Stomach (tissue), 9 donors: ENCODE data around the gene GABBR2. TPM values are rescaled to one million over a fixed set of nuclear protein-coding genes. Genes with fewer than 3 reads are reported as not detected.

Experiments
- DNase-seq, 2 donors: peaks; one replicate each; pipeline versions ENCODE4 v3.0.0 to v3.0.0-alpha.2; 2013 to 2019
- H3K27ac ChIP-seq, 5 donors: fragments of 200-600 bp in 4 of 5; sonication (generic) in 4 of 5; one replicate each; pipeline ENCODE4 v1.5.1; 2013 to 2019; ENCODE audit warnings: mild to moderate bottlenecking in 1 of 5, moderate library complexity in 1 of 5
- H3K27me3 ChIP-seq, 3 donors: fragments of 200-600 bp; sonication (generic); one replicate each; pipeline ENCODE4 v1.5.1; 2017 to 2019; ENCODE audit warnings: mixed run types in 1 of 3
- H3K36me3 ChIP-seq, 4 donors: fragments of 200-600 bp; sonication (generic); 1 replicate in 3 of 4; 2 replicates in 1 of 4; pipeline ENCODE4 v1.5.1; 2016 to 2019
- H3K4me1 ChIP-seq, 4 donors: fragments of 200-600 bp; sonication (generic); one replicate each; pipeline ENCODE4 v1.5.1; 2016 to 2019
- H3K4me3 ChIP-seq, 4 donors: fragments of 200-600 bp; sonication (generic) in 3 of 4; one replicate each; pipeline ENCODE4 v1.5.1; 2016 to 2019; ENCODE audit warnings: mild to moderate bottlenecking in 1 of 4
- H3K9me3 ChIP-seq, 4 donors: fragments of 200-600 bp; sonication (generic); one replicate each; pipeline ENCODE4 v1.5.1; 2016 to 2019
- EP300 ChIP-seq: sonication (generic); formaldehyde crosslinking; IDR thresholded peaks from one replicate; pipeline ENCODE4 v1.6.1; 2017; ENCODE audit warnings: antibody characterized with exemption
- POLR2A ChIP-seq, 4 donors: fragments of 450-650 bp; IDR thresholded peaks; one replicate each; pipeline ENCODE4 v1.6.1; 2016; ENCODE audit warnings: antibody characterized with exemption in 4 of 4, control low read depth in 2 of 4, mild to moderate bottlenecking in 1 of 4, moderate library complexity in 1 of 4
- POLR2AphosphoS5 ChIP-seq, 3 donors: sonication (generic); formaldehyde crosslinking; IDR thresholded peaks; one replicate each; pipeline ENCODE4 v1.6.1; 2016; ENCODE audit warnings: antibody characterized with exemption in 3 of 3
- WGBS, 5 donors: extraction: QIAGEN DNeasy Blood & Tissue Kit in 3 of 5; methylation state at CpG; one replicate each; pipeline versions ENCODE4 v1.1.5 to v1.1.7; 2013 to 2018; 5-methylcytosine and 5-hydroxymethylcytosine counted together
- intact Hi-C: fragments of 100-400 bp; cut with DNase I; formaldehyde crosslinking; loops from one replicate; pipeline ENCODE4 v1.15.1; 2023; ENCODE audit warnings: low total_unique reads
- polyA plus RNA-seq, 3 donors: library from polyadenylated mRNA; stranded (reverse); fragments of 200-250 nt; gene quantifications; one replicate each; pipeline ENCODE4 v1.2.3, GENCODE V29; 2013
- total RNA-seq, 5 donors: library from RNA; depleted of rRNA; stranded (reverse); fragments of >200 nt; gene quantifications; one replicate each; pipeline versions ENCODE4 v1.1.0 to v1.2.3, GENCODE V29; 2014 to 2016
- TF ChIP-seq, protein P1 (sequence below), 7 experiments: fragments of 450-650 bp in 4 of 7; fragments of 200-600 bp in 3 of 7; sonication (generic) in 3 of 7; IDR thresholded peaks; one replicate each; pipeline ENCODE4 v1.5.1; 2016 to 2019; ENCODE audit warnings: antibody characterized with exemption in 7 of 7, control low read depth in 2 of 7, mild to moderate bottlenecking in 1 of 7
- donor health status: healthy with polysubstance abuse.
- donor health status: Bipolar disorder and iron deficiency.
- donor health status: healthy.

GABBR2 gene
- total and polyA plus RNA-seq, 8 donors, result 0.06 to 0.55 (median 0.08) TPM; not detected in 5

DNA sequence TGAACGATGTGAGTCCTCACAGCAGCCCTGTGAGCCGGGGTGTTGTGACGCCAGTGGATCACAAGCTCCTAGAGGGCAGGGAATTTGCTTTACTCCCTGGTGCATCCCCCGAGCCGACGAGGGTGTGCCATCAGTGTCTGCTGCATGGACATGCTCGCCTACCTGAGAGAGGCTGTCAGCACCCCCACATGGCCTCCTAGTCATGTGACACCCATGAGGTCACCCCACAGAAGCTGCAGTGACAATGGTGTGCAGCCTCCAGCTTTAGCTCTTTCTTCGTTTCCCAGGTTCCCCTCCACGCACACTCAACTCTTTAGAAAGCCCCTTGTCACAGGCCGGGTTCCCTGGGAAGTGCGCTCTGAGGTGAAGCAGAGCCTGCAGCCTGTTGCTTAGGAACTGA, 19.8 kb upstream of the GABBR2 start:
- DNase-seq, result no peak
- Histone ChIP-seq H3K4me1 (no peaks in the 10 kb centered on the region), H3K36me3 (peaks cover 0 to 11% (median 9%) of the 10 kb centered on the region in 4 donors), H3K27ac (no peak overlapping the region), H3K27me3 (peaks cover 0 to 22% (median 9%) of the 10 kb centered on the region in 3 donors), H3K9me3 (peaks cover 0 to 11% (median 5%) of the 10 kb centered on the region in 4 donors), H3K4me3 (no peak overlapping the region)
- TF ChIP-seq, protein P1, sequence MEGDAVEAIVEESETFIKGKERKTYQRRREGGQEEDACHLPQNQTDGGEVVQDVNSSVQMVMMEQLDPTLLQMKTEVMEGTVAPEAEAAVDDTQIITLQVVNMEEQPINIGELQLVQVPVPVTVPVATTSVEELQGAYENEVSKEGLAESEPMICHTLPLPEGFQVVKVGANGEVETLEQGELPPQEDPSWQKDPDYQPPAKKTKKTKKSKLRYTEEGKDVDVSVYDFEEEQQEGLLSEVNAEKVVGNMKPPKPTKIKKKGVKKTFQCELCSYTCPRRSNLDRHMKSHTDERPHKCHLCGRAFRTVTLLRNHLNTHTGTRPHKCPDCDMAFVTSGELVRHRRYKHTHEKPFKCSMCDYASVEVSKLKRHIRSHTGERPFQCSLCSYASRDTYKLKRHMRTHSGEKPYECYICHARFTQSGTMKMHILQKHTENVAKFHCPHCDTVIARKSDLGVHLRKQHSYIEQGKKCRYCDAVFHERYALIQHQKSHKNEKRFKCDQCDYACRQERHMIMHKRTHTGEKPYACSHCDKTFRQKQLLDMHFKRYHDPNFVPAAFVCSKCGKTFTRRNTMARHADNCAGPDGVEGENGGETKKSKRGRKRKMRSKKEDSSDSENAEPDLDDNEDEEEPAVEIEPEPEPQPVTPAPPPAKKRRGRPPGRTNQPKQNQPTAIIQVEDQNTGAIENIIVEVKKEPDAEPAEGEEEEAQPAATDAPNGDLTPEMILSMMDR (IDR thresholded peaks at IDR 0.05), result no peak
- TF ChIP-seq POLR2AphosphoS5 (IDR thresholded peaks at IDR 0.05) (no peak), EP300 (no peak), POLR2A (IDR thresholded peaks at IDR 0.05) (no peak)
- intact Hi-C loops, result no loop called here
- 85 to 90% (median 89%) methylated on average over 9 to 11 of the region's 11 CpGs for WGBS, 5 donors

DNA sequence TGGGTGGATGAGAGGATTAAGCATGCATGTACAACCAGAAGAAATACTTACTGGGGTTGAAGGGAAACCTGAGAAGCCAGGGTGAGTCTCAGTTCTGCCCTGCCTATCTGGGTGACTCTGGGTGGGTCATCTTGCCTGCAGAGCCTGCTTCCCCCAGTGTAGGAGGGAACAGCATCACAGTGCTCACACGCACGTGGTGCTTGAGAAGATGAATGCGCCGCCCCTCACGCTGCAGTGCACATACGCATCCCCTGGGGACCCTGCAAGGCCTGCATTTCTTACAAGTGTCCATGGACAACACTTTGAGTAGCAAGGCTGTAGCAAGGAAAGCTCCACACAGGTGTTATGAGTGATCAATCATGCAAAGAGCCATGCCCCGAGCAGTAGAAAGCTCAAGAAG, 18.7 kb upstream of the GABBR2 start:
- WGBS, 5 donors, result 60 to 80% (median 65%) methylated on average over 6 to 7 of the region's 7 CpGs
- Histone ChIP-seq H3K36me3 (peaks cover 0 to under 1% (median 0%) of the 10 kb centered on the region in 4 donors), H3K9me3 (peaks cover 0 to 17% (median 9%) of the 10 kb centered on the region in 4 donors), H3K4me1 (no peaks in the 10 kb centered on the region), H3K27me3 (peaks cover 0 to 32% (median 9%) of the 10 kb centered on the region in 3 donors), H3K4me3 (no peak overlapping the region), H3K27ac (no peak overlapping the region)
- intact Hi-C loops, result no loop called here
- DNase-seq, result no peak
- TF ChIP-seq POLR2AphosphoS5 (IDR thresholded peaks at IDR 0.05), result no peak
- no peak for TF ChIP-seq POLR2A (IDR thresholded peaks at IDR 0.05)
- no peak for TF ChIP-seq EP300
- TF ChIP-seq, protein P1 (IDR thresholded peaks at IDR 0.05), result no peak

DNA sequence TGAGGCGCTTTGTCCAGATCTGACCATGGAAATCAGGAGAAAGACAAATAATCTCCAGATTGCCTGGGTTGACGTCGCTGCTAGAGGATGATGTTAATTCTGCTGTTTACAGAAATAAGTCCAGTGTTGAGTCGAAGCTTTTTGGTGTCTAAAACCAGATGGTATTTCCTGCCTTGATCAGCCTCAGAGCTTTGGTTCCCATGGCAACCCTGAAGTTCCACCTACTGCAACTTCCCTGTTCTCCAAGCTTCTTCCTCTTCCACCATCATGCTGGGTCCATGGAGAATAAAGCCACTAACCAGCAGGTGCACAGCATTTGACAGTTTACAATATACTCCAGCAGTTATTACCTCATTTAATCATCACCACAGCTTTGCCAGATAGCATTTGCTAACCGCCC, 18.0 kb upstream of the GABBR2 start:
- intact Hi-C loops, result no loop called here
- TF ChIP-seq EP300 (no peak), POLR2AphosphoS5 (IDR thresholded peaks at IDR 0.05) (no peak), POLR2A (IDR thresholded peaks at IDR 0.05) (no peak)
- TF ChIP-seq, protein P1 (IDR thresholded peaks at IDR 0.05), result no peak
- no peak overlapping the region for H3K4me3 ChIP-seq
- WGBS, 5 donors, result 36 to 52% (median 45%) methylated on average over 5 of the region's 5 CpGs
- H3K27me3 ChIP-seq, result peaks cover 0 to 39% (median 9%) of the 10 kb centered on the region in 3 donors
- peak in 1 of 2 donors; percentile 68 for DNase-seq
- H3K9me3 ChIP-seq, result peaks cover 0 to 17% (median 9%) of the 10 kb centered on the region in 4 donors
- H3K27ac ChIP-seq, result no peak overlapping the region
- H3K36me3 ChIP-seq, result no peaks in the 10 kb centered on the region
- H3K4me1 ChIP-seq, result no peaks in the 10 kb centered on the region

DNA sequence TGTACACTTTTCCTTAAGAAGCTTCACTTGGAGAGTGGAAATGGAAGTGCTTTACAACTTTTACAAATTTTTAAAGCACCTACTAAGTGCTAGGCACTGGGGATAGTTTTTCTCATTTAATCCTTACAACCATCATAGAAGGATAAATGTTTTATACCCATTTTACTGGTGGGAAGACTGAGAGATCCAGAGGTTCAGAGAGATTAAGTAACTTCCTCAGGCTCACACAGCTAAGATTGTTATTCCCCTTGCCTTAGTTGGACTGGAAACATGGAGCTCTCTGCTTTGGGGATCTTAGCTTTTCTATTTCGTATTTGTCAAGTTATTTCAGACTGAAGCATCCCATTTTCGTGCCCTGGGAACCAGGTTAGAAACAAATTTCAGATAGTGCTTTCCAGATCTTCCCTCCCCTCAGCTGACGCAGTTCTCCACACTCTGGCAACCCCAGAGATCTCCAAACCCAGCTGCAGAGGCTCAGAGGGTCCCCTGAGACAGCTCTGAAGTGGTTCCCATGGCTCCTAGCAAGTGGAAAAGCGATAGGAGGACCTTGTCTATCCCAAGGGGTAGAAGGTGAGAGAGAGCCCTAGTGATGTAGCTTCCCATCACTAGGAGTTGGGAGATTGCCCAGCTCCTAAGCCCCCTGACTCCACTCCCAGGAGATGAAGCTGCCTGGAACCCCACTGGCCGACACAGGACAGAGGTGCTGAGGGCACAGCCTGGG, 16.2 kb upstream of the GABBR2 start:
- TF ChIP-seq, protein P1 (IDR thresholded peaks at IDR 0.05), result no peak
- TF ChIP-seq EP300 (no peak), POLR2AphosphoS5 (IDR thresholded peaks at IDR 0.05) (no peak), POLR2A (IDR thresholded peaks at IDR 0.05) (no peak)
- intact Hi-C loops, result no loop called here
- H3K27me3 ChIP-seq, result peaks cover 0 to 51% (median 9%) of the 10 kb centered on the region in 3 donors
- DNase-seq, result no peak
- H3K9me3 ChIP-seq, result peaks cover 0 to 17% (median 9%) of the 10 kb centered on the region in 4 donors
- WGBS, 5 donors, result 48 to 73% (median 64%) methylated on average over 5 of the region's 5 CpGs
- H3K27ac ChIP-seq, result no peak overlapping the region
- H3K4me1 ChIP-seq, result no peaks in the 10 kb centered on the region
- H3K36me3 ChIP-seq, result no peaks in the 10 kb centered on the region
- no peak overlapping the region for H3K4me3 ChIP-seq
